KOPT-K1 (cell line): Measurements from ENCODE around the gene CFAP97D2.
"Not testable (repeated sequence)": the region's sequence is repeated elsewhere in the genome, so short reads cannot be mapped to it uniquely, and the experiment has no call there.

Experiments used
- H3K27ac ChIP-seq: fragments of 200-600 bp; sonication (generic); 2 replicates; pipeline ENCODE4 v1.5.1; 2016; ENCODE audit warnings: antibody characterized with exemption, mild to moderate bottlenecking, low read depth, low read length; ENCODE audit not compliant: poor library complexity, severe bottlenecking
- H3K36me3 ChIP-seq: fragments of 200-600 bp; sonication (generic); 2 replicates; pipeline ENCODE4 v1.5.1; 2017; ENCODE audit warnings: antibody characterized with exemption, mild to moderate bottlenecking, low read length, moderate library complexity; ENCODE audit not compliant: insufficient read depth
- H3K9me3 ChIP-seq: fragments of 200-600 bp; sonication (generic); 2 replicates; pipeline ENCODE4 v1.5.1; 2017; ENCODE audit warnings: antibody characterized with exemption, low read length, mild to moderate bottlenecking; ENCODE audit not compliant: insufficient read depth, poor library complexity, severe bottlenecking

Gene CFAP97D2

GRCh38 chr13:114140131-114140905 lies 38.7 kb upstream of the CFAP97D2 start:
- Histone ChIP-seq H3K36me3 (no peaks in the 10 kb centered on the region), H3K9me3 (no peaks in the 10 kb centered on the region), H3K27ac (peak overlapping the region; percentile 58)

DNA sequence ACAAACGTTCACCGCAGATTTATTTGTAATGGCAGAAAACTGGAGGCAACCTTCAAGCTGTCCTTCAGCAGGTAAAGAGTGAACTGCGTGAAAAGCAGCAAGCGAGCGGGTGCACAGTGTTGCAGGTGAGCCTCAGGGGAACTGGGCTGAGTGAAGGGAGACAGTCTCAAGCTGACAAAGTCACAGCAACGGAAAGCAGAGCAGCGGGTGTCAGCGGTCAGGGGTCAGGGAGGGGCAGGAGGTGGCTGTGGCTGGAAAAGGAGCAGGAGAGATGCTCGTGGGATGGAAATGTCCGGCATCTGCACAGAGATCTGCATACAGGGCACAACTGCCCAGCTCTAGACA lies 38.2 kb upstream of the CFAP97D2 start:
- no peaks in the 10 kb centered on the region for H3K36me3 ChIP-seq
- no peaks in the 10 kb centered on the region for H3K9me3 ChIP-seq
- peak overlapping the region; percentile 58 for H3K27ac ChIP-seq

- H3K27ac ChIP-seq: peak overlapping the region; percentile 58
- no peaks in the 10 kb centered on the region for H3K9me3 ChIP-seq
- H3K36me3 ChIP-seq: no peaks in the 10 kb centered on the region
Observed at GRCh38 chr13:114141261-114141996, 37.6 kb upstream of the CFAP97D2 start.

DNA sequence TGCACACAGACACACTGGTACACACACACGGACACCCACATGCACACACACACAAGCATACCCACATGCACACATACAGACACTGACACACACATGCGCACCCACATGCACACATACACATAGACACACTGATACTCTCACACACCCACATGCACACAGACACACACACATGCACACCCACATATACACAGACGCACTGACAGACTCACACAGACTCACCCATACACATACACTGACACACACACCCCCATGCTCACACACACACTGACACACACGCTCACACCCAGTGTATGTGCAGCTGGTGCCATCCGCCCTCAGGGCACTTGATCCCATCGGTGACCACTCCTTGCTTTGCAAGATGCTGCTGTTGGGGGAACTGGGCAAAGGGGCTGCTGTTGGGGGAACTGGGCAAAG lies 36.9 kb upstream of the CFAP97D2 start:
- H3K9me3 ChIP-seq: no peaks in the 10 kb centered on the region
- no peaks in the 10 kb centered on the region for H3K36me3 ChIP-seq
- H3K27ac ChIP-seq: peak overlapping the region; percentile 58

GRCh38 chr13:114142640-114143490 lies 36.2 kb upstream of the CFAP97D2 start:
- Histone ChIP-seq H3K27ac (peak overlapping the region; percentile 58), H3K36me3 (no peaks in the 10 kb centered on the region), H3K9me3 (no peaks in the 10 kb centered on the region)

- Histone ChIP-seq H3K27ac (peak overlapping the region; percentile 58), H3K36me3 (no peaks in the 10 kb centered on the region), H3K9me3 (no peaks in the 10 kb centered on the region)
Observed at GRCh38 chr13:114143806-114144605, 35.1 kb upstream of the CFAP97D2 start.

GRCh38 chr13:114144606-114145244 lies 34.3 kb upstream of the CFAP97D2 start:
- peak overlapping the region; percentile 58 for H3K27ac ChIP-seq

DNA sequence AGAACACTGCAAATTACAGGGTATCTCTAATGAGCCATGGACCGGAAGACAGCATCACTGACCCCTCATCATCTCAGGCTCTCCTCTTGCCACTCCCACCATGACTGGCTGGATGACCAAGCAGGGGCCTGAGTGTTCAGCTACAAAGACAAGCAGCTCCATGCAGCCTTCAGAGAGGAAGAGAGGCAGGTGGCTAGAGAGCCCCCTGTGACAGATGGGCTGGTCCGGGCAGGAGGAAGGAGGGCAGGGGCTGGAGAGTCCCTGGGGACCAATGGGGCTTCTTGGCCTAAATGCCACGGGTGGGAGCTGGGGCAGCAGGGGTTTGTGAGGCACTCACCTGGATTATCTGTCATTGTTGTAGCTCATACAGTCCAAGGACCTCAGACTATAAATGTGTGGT lies 33.8 kb upstream of the CFAP97D2 start:
- Histone ChIP-seq H3K27ac (peak overlapping the region; percentile 23), H3K36me3 (no peaks in the 10 kb centered on the region), H3K9me3 (no peaks in the 10 kb centered on the region)

More at GRCh38 chr13:114144606-114145244, 34.3 kb upstream of the CFAP97D2 start:
- no peaks in the 10 kb centered on the region for H3K36me3 ChIP-seq
- H3K9me3 ChIP-seq: no peaks in the 10 kb centered on the region

DNA sequence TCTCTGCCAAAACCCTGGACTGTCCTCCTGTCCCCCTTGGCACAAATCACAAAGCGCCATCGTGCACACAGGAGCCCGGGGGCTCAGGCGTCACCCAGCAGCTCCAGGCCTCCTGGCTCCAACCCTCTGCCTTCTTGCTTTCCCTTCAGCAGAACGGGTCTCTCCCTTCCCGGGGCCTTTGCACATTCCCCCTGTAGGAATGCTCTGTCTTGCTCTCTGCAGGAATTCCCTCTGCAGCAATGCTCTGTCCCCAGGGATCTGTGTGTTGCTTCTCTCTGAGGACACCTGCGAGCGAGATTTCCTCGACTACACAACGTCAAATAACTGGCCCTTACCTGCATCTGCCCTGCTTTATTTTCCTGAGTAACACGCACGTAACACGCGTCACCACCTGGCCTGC lies 33.3 kb upstream of the CFAP97D2 start:
- no peak overlapping the region for H3K27ac ChIP-seq

DNA sequence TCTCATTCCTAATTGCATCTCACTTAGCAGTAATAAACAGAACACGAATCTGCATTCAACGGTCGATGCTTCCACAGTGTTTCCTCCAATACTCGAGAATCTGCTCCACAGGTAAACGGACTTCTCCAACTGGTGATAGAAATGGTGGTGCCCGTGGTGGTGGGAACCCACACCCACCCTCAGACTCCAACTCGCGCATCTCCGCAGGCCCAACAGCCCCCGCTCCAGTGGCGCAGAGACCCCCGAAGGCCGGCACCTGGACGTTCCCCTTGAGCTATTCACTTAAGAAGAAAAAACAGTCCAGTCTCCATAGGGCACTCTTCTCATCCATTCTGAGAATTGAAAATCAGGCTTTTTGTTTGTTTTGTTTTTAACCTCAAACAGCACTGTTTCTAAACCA lies 32.9 kb upstream of the CFAP97D2 start:
- H3K9me3 ChIP-seq: no peaks in the 10 kb centered on the region
- no peak overlapping the region for H3K27ac ChIP-seq
- no peaks in the 10 kb centered on the region for H3K36me3 ChIP-seq

More for the DNA sequence above, 33.3 kb upstream of the CFAP97D2 start:
- no peaks in the 10 kb centered on the region for H3K9me3 ChIP-seq
- no peaks in the 10 kb centered on the region for H3K36me3 ChIP-seq

DNA sequence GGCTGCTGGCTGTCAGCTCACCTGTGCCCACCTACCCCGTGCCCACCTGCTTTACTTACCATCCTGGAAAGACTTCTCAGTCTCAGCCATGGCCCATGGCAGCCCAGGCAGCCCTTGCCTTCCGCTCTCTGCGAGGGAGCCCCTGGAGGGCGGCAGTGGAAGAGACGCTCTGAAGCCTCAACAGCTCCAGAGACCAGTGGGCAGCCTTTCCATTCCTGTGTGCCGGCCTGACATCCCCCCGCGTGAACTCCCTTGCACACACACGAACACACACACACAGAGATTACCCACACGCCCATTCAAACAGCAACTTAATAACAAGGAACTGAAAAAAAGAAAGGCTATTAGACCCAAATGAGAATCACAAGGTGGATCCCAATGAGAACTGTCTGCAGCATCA lies 32.4 kb upstream of the CFAP97D2 start:
- H3K36me3 ChIP-seq: no peaks in the 10 kb centered on the region
- H3K9me3 ChIP-seq: no peaks in the 10 kb centered on the region
- no peak overlapping the region for H3K27ac ChIP-seq

GRCh38 chr13:114147803-114148520 lies 31.1 kb upstream of the CFAP97D2 start:
- H3K36me3 ChIP-seq: no peaks in the 10 kb centered on the region
- H3K27ac ChIP-seq: peak overlapping the region; percentile 58

DNA sequence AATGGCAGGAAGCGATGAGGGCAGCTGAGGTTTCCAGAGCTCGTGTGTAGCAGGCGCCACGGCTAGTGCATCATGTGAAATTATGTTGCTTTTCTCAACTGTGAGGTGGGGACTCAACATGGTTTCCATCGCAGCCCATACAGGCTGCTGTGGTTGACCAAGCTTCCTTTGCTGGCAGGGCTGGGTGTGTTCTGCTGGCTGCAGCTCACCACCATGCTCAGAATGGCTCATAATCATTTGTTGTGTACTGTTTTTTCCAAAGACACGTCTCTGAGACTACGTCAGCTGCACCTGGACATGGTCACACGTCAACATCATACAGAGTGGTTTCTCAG lies 30.6 kb upstream of the CFAP97D2 start:
- H3K27ac ChIP-seq: peak overlapping the region; percentile 58
- no peaks in the 10 kb centered on the region for H3K36me3 ChIP-seq
- H3K9me3 ChIP-seq: no peaks in the 10 kb centered on the region

More at GRCh38 chr13:114147803-114148520, 31.1 kb upstream of the CFAP97D2 start:
- H3K9me3 ChIP-seq: no peaks in the 10 kb centered on the region

GRCh38 chr13:114148886-114149285 lies 30.2 kb upstream of the CFAP97D2 start:
- H3K36me3 ChIP-seq, H3K9me3 ChIP-seq: not testable (repeated sequence)
- peak overlapping the region; percentile 58 for H3K27ac ChIP-seq
